Right lobe of liver (tissue), 4 donors: ENCODE results near the gene FBRSL1.

Experiments
- CTCF ChIP-seq, 4 donors: fragments of 200-600 bp in 3 of 4; fragments of 450-650 bp in 1 of 4; IDR thresholded peaks; one replicate each; pipeline versions ENCODE4 v1.5.1 to v1.8.0; 2016 to 2022; ENCODE audit warnings: antibody characterized with exemption in 4 of 4, mild to moderate bottlenecking in 2 of 4
- POLR2A ChIP-seq: fragments of 450-650 bp; IDR thresholded peaks from one replicate; pipeline ENCODE4 v1.6.1; 2017; ENCODE audit warnings: antibody characterized with exemption, mild to moderate bottlenecking
- donor health status: DM: no; HTN: no; CAD: no.
- donor health status: DM: no; HTN: no; CAD: no.
- donor health status: DM: no; HTN: yes; CAD: no.

GRCh38 chr12:132517740-132518100 is 27.8 kb downstream of the FBRSL1 start:
- TF ChIP-seq CTCF (IDR thresholded peaks at IDR 0.05) (no peak), POLR2A (no peak)
